ENCODE data around the gene KRT32.
A peak's percentile ranks its signal among the peaks of the same experiment; 100 is the strongest.

Gene KRT32

GRCh38 chr17:41481036-41481435, 13.8 kb upstream of the KRT32 start, which contains the start of gene KRT35:
Gene KRT35 (minus strand): TSS chr17:41481151. CDS start chr17:41481097, 54 bp downstream.
- no peak for TF ChIP-seq CTCF (IDR thresholded peaks at IDR 0.05; ENCODE audit: control extremely low read depth, extremely low read depth, low read depth, missing control alignments)
- CTCF ChIA-PET = no interaction called here
- no peak for DNase-seq (ENCODE audit: extremely low spot score)
- POLR2A ChIA-PET = no interaction called here

- ChIA-PET CTCF (no interaction called here), POLR2A (no interaction called here)
Measured at GRCh38 chr17:41480581-41480980, 13.4 kb upstream of the KRT32 start.

GRCh38 chr17:41480136-41480535, 12.9 kb upstream of the KRT32 start:
- ChIA-PET CTCF (no interaction called here), POLR2A (no interaction called here)
- no peak for TF ChIP-seq CTCF (IDR thresholded peaks at IDR 0.05; ENCODE audit: control extremely low read depth, extremely low read depth, low read depth, missing control alignments)
- peak; percentile 40 for DNase-seq (ENCODE audit: extremely low spot score)

More at GRCh38 chr17:41480581-41480980, 13.4 kb upstream of the KRT32 start:
- DNase-seq (ENCODE audit: extremely low spot score) = no peak
- no peak for TF ChIP-seq CTCF (IDR thresholded peaks at IDR 0.05; ENCODE audit: control extremely low read depth, extremely low read depth, low read depth, missing control alignments)

- ChIA-PET POLR2A (no interaction called here), CTCF (interaction anchor here (0.8 to 1.7 kb wide), 5 partner anchors 9 to 170 kb away, joined by 3 to 5 read pairs (median 3); partner anchors contain the start of genes KRT32 and KRT36)
- DNase-seq (ENCODE audit: extremely low spot score) = no peak
- TF ChIP-seq CTCF (IDR thresholded peaks at IDR 0.05; ENCODE audit: control extremely low read depth, extremely low read depth, low read depth, missing control alignments) = no peak
Measured at GRCh38 chr17:41478237-41478636, 11.1 kb upstream of the KRT32 start.

- no peak for DNase-seq (ENCODE audit: extremely low spot score)
- TF ChIP-seq CTCF (IDR thresholded peaks at IDR 0.05; ENCODE audit: control extremely low read depth, extremely low read depth, low read depth, missing control alignments) = no peak
- ChIA-PET POLR2A (no interaction called here), CTCF (interaction anchor here (0.8 to 1.7 kb wide), 5 partner anchors 10 to 171 kb away, joined by 3 to 5 read pairs (median 3); partner anchors contain the start of genes KRT32 and KRT36)
Measured at GRCh38 chr17:41476866-41477815, 10.0 kb upstream of the KRT32 start.

- CTCF ChIA-PET = interaction anchor here (1.4 kb wide), 1 partner anchor 12 kb away, joined by 5 read pairs; no protein-coding TSS in a partner anchor
Measured at GRCh38 chr17:41475421-41475820, 8.2 kb upstream of the KRT32 start.

More at GRCh38 chr17:41475421-41475820, 8.2 kb upstream of the KRT32 start:
- POLR2A ChIA-PET = no interaction called here
- TF ChIP-seq CTCF (IDR thresholded peaks at IDR 0.05; ENCODE audit: control extremely low read depth, extremely low read depth, low read depth, missing control alignments) = no peak
- DNase-seq (ENCODE audit: extremely low spot score) = no peak

Data from GM10248 (cell line).